ENCODE results near the gene SRSF5.
"Not testable (repeated sequence)": the region's sequence is repeated elsewhere in the genome, so short reads cannot be mapped to it uniquely, and the experiment has no call there.

The SRSF5 gene

DNA sequence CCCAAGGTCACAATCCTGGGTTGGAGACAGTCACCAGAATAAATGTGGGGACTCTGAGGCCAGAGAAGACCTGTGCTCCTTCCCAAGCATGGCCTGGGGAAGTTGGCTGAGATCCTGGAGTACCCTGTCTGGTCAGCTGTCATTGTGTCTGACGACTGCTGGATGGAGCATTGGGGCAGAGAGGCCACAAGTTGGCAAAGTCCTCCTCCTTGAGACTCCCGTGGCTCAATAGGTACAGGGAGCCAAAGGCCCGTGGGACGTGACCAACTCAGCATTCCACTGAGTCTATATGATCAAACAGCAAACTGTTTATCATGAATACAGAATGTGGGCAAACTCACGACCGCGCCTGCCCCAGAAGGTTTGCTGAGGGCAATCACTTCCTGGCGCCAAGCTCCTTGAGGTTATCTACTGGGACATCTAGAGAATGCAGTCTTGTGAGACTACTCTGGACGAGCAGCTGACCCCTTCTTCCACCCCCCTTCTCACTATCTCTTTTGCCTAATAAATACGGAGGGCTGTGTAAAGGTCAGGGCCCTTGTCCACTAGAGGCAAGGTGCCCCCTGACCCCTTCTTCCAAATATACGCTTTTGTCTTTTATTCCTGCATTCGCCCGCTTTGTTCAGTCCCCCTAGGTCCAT, 44.4 kb downstream of the SRSF5 start:
- DNase-seq, result no peak

DNA sequence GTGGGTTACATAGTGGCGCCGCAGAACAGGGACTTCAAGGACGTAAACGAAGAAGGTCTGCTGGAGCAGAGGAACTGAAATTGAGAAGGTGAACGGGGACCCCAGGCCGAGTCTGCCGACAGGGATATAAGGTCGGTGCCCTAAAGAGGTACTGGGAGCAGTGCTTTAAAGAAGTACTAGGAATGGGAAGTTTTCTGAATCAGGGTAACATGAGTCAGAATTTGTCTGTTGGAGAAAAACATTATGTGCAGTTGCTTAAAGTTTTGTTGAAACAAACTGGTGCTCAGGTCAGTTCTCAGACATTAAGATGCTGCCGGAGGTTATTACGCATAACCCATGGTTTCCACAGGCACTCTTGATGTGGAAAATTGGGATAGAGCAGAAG, 44.9 kb downstream of the SRSF5 start:
- DNase-seq, result no peak

DNA sequence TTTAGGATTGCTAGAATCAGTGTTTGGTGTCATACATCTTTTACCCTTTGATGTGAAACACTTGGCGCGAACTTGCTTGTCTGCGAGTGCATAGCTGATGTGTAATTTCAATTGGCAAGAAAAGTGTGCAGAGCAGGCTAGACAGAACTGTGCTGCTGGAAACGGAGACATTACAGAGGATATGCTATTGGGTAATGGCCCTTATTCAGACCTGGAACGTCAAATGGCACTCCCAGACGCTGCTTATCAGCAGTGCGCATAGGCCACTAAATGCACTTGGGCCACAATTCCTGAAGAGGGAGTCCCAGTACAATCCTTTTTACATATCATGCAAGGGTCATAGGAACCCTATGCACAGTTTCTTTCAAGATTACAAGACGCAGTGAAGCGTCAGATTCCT, 45.8 kb downstream of the SRSF5 start:
- DNase-seq, result peak; percentile 60

DNA sequence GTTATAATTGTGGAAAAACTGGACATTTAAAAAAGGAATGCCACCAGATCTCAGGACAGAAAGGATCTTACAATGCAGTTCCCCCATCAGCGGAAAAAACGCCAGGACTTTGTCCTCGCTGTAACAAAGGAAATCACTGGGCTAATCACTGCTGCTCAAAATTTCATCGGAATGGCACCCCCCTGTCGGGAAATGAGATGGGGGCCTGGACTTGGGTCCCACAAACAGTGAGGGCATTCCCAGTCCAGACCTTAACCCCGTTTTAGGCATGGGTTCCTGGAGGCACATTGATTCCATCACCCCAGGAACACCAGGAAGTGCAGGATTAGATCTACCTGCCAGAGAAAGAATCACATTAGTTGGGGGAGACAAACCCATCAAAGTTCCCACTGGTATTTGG, 46.4 kb downstream of the SRSF5 start:
- DNase-seq, result not testable (repeated sequence)

DNA sequence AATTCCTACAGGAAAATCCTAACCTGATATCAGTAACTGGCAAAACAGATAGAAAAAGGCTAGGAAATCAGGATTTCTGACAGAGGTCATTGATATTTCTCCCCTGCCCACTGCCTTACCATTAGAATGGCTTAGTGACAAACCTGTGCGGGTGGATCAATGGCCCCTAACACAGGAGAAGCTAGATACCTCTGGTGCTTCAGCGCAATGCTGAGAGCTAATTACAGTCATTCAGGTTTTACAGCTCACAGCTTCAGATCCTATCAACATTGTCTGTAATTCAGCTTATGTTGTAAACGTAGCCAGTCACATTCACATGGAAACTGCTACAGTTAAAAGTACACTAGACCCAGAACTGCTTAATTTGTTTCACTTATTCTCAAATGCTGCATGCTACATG, 47.5 kb downstream of the SRSF5 start:
- DNase-seq, result no peak

DNA sequence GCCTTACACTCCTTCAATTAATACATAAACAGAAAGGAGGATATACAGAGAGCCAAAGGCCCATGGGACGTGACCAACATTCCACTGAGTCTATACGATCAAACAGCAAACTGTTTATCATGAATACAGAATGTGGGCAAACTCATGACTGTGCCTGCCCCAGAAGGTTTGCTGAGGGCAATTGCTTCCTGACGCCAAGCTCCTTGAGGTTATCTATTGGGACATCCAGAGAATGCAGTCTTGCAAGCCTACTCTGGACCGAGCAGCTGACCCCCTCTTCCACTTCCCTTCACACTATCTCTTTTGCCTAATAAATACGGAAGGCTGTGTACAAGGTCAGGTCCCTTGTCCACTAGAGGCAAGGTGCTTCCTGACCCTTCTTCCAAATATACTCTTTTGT, 48.6 kb downstream of the SRSF5 start:
- no peak for DNase-seq

DNA sequence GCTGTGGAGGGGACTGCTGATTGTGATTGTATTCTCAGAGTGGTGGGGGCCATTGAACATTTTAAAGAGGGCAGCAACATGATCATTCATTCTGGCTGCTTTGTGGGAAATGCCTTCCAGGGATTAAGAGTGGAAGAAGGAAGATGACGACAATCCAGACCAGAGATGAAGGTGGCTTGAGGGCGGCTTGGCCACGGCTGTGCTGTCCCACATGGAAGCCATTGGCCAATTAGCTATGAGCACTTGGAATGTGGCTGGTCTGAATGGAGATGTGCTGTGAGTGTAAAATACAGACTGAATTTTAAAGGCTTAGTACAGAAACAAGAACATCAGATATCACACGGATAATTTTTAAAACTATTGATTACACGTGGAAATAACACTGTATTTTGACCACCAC, 49.3 kb downstream of the SRSF5 start:
- DNase-seq, result no peak

DNA sequence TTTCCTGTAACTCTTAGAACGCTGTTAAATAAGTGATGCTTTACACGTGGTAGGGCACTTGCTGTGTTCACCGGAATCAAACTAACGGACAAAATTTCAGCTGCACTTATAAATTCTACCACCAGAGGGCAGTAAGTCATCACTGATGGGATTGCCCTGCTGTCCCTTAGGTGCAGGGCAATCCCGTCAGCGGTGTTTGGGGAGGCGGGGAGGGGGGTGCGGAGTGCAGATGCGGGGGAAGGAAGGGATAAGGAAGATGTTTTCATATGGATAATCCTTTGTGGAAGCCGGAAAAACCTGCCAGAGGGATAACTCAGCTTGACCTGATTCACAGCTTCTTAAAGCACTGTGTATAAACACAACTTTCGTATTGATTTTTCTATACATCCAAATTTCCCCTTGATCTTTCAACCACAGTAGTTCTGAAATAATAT, 51.8 kb downstream of the SRSF5 start:
- DNase-seq, result peak; percentile 94

DNA sequence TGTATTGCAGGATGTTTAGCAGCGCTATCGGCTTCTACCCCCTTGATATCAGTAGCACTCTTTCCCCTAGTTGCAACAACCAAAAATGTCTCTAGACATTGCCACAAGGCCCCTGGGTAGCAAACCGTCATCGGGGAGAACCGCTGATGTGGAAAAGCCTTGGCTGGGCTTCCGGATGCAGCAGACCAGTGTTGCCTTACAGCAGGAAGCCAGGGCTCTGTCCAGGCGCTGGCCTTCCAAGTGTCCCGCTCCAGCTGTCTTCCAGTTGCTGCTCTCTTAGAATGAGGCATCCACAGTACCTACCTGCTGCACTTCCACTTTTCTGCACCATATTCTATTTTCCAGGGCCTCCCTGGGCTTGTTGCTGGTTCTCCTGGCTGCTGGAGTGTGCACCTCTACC, 52.7 kb downstream of the SRSF5 start:
- no peak for DNase-seq

DNA sequence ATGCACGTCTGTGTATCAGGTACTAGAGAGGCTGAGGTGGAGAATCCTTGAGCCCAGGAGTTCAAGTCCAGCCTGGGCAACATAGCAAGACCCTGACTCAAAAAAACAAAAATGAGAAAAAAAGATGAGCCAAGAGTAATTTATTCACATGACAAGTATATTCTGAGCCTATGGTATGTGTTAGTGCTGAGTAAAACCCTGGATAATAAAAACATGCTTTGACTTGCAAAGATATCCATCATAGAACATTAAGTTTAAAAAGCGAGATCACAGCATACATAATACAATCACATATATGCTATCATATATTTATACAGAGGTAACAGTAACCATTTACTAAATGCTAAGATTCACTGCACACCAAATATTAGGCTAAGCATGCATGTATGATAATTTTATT, 54.0 kb downstream of the SRSF5 start:
- DNase-seq, result no peak

Data from NCI-H82 (cell line).